COR-L47 (cell line): ENCODE results near the gene ZNF200.
A peak's percentile ranks its signal among the peaks of the same experiment; 100 is the strongest.
"Not testable (repeated sequence)": the region's sequence is repeated elsewhere in the genome, so short reads cannot be mapped to it uniquely, and the experiment has no call there.

ENCODE experiments used
- DNase-seq: peaks from one replicate; lab custom pipeline; 2025; lab: John Stamatoyannopoulos, UW

ZNF200 gene, protein sequence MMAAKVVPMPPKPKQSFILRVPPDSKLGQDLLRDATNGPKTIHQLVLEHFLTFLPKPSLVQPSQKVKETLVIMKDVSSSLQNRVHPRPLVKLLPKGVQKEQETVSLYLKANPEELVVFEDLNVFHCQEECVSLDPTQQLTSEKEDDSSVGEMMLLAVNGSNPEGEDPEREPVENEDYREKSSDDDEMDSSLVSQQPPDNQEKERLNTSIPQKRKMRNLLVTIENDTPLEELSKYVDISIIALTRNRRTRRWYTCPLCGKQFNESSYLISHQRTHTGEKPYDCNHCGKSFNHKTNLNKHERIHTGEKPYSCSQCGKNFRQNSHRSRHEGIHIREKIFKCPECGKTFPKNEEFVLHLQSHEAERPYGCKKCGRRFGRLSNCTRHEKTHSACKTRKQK

DNA sequence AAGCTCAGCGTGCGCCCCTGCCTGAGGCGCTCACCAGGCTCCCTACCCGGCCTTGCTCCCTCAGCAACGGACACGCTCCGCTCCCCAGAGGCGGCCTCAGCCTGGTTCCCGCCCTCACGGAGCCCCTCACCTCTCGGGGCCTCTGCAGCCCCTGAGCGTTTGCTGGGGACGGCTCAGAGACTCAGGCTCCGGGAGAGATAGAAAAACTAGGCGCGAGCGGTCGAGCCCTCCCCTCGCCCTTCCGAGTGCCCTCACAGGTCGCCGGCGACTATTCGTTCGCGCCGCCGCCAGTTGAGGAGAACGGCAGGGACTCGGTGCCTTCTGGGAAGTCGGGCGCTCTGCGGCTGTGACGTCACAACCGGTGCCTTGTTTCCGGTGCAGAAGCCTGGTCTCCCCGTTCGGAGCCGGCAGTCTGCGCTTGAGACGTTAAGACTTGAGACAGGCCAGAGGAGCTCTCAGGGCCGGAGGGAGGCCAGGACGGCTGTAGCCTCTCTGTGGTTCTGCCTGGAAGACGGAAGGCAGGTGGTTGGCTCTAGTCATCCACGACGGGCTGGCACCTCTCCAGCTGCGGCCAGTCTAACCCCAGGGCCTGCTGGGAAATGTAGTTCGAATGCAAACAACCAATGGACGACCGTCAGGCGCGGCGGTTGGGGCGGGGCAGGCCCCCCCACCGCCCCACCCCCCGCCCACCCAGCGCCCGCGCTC lies at the start of gene ZNF200:
Gene ZNF200 (minus strand): TSS at position 302 of the 705 bp plus-strand sequence. CDS start 1,403 bp downstream, outside the sequence.
- DNase-seq, result peak; percentile 91

DNA sequence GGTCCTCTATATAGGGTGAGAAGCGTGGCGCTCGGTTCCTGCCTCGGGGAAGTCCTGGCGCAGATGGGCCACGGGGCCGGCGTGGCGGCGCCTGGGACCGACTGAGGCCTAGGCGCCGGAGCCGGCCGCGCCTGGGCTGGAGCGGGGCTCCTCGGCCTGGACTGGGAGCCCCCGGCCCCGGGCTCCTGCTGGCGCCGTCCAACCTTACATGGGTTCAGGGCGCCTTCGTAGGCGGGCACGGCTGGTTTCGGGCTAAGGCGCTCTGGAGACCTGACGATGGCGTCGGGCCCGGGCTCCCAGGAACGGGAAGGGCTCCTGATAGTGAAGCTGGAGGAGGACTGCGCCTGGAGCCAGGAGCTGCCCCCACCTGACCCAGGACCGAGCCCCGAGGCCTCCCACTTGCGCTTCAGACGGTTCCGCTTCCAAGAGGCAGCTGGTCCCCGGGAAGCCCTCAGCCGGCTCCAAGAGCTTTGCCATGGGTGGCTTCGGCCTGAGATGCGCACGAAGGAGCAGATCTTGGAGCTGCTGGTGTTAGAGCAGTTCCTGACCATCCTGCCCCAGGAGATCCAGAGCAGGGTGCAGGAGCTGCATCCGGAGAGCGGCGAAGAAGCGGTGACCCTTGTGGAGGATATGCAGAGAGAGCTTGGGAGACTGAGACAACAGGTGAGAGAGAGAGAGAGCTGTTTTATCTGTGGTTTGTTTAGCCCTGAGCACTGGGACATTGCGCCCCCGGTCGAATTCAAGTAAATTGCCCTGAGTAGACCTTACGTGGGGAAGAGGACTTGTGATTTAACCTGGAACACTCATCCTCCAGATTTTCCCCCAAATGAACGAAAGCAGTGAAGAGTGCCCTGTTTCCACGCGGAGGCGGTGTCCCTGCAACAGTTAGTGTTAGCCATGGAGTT lies 48.8 kb upstream of the ZNF200 start:
- no peak for DNase-seq

DNA sequence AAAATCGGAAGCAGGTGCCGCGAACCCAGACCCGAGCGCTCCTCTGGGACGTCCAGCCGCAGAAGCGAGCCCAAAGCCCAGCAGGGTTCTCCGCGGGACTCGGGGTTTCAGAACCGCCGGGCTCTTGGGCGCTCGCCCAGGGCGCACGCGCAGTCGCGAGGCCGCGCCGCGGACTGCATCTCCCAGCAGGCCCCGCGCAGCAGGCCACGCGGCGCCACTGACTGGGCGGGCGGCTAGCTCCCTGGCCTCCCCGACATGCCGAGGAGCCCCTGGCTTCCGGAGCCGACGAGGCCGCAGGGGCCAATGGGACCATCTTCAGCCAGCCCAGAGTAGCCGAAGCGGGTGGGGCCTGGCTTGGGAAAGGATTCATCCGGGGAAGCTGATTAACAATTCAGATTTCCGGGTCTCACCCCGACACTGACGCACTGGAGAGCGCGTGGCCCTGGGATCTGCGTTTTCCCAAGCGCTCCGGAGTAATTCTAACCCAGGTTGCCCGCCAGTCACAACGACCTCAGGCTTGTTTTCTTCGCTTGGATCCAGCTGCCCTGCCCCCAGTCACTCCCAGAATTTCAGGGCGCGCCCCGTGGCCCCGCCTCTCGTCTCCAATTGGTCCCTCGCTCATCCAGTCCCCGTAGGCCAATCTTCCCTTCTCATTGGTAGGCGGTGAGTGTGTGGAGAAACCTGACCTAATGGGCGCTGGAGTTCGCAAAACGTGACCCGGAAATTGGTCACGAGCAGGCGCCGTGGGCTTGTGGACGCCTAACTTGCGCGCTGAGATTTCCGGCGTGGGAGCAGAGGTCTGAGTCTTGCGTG lies 48.0 kb upstream of the ZNF200 start, which contains the start of gene ZNF263:
Gene ZNF263 (plus strand): TSS at position 762 of the 813 bp plus-strand sequence. CDS start 328 bp downstream, outside the sequence.
- DNase-seq, result peak; percentile 95

DNA sequence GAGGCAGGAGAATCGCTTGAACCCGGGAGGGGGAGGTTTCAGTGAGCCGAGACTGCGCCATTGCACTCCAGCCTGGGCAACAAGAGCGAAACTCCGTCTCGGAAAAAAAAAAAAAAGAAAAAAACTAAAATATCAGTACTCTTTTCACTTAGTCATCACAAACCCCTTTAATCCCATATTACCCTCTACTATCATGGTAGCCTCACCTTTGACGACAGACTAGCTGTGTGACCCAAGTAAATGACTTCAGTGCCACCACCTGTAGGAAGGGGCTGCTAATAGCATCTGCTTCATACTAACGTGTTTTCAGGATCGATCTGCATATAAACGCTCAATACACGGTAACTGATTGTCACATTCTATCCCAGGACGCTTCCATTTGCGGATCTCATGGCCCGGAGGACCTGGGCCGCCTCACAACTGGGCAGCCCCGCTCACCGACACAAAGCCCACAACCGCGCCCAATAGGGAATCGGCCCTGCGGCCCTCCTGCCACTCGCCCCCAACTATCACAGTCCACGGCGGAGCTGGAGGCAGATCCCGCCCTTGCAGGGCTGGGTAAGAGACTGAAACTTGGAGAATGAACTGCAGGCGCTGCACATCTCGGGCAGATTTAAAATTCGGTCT lies 47.3 kb upstream of the ZNF200 start:
- peak; percentile 66 for DNase-seq

DNA sequence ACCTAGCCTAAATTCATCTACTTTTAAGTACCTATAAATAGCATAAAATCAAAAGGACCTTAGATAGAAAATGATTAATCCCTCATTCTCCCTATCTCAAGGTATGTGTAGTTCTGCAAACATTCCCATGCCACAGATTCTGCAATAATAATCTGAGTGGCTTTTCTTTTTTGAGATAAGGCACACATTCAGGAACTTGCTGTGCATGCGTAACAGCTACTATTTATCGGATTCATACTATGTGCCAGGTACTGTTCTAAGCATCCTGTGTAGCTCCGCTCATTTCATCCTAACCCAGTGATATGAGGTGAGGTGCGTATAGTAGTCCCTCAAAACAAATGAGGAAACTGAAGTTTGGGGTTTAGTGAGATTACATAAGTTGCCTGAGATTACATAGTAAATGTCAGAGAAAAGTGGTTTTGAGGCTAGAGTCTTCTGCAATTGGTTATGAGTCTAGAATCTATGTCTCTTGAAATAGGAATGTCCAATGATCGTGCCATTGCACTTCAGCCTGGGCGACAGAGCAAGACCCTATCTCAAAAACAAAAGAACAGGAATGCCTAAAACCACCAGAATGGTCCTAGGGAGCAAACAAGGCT lies 46.4 kb upstream of the ZNF200 start:
- DNase-seq, result no peak

DNA sequence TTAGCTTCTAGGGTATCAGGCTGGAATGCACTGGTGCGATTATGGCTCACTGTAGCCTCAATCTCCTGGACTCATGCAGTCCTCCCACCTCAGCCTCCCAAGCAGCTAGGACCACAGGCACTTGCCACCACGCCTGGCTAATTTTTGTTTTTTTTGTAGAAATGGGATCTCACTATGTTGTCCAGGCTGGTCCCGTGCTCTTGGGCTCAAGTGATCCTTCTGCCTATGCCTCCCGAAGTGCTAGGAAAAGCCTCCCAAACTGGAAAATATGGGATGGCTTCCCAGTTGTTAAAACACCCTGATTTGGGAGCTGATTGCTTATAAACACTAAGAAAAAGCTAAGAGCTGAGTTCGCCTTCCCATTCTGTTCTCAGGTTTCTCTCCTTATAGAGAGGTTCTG lies 41.7 kb upstream of the ZNF200 start:
- DNase-seq, result no peak

DNA sequence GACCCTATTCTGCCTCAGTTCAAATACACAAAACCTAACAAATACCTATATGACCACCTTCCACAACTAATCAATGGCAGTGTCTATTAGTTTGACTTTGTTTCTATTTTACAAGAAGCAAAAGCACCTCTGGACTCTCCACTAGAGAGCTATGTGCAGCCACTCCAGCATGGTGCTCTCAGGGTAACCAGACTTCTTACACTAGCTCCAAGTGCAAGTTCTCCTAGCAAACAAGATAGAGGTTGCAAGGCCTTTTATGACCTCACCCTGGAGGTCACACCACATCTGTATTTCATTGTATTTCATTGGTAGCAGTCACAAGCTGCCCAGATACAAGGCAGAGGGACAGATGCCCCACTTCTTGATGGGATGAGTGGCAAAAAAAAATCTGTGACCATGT lies 40.0 kb upstream of the ZNF200 start:
- DNase-seq, result no peak

DNA sequence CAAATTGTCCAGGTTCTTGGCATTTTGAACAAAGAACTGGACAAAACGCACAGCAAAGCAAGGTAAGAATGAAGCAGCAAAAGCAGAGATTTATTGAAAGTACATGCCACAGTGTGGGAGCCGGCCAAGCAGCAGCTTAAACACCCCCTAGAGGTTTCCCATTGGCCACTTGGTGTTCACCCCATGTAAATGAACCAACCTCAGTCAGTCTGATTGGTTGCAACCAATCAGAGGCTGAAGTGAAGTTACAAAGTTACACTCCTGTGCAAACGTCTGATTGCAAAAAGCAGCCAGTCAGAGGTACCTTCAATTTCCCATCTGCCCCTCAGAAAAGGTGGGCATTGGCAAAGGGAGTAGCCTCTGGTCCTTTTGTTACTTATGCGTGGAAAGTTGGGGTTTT lies 39.5 kb upstream of the ZNF200 start:
- peak; percentile 12 for DNase-seq

DNA sequence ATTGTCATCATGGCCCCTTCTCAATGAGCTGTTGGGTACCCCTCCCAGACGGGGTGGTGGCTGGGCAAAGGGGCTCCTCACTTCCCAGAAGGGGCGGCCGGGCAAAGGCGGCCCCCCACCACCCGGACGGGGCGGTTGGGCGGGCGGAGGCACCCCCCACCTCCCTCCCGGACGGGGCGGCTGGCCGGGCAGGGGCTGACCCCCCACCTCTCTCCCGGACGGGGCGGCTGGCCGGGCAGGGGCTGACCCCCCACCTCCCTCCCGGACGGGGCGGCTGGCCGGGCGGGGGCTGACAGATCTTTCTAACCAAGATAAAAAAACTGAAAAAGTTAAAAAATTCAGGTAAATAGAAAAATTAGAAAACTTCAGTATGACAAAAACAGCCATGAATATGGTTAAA lies 36.3 kb upstream of the ZNF200 start:
- not testable (repeated sequence) for DNase-seq

DNA sequence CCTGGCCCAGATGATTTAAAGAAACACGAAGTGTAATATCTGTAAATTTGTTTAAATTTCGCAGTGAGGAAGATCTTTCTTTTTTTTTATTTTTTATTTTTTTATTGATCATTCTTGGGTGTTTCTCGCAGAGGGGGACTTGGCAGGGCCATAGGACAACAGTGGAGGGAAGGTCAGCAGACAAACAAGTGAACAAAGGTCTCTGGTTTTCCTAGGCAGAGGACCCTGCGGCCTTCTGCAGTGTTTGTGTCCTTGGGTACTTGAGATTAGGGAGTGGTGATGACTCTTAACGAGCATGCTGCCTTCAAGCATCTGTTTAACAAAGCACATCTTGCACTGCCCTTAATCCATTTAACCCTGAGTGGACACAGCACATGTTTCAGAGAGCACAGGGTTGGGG lies 35.8 kb upstream of the ZNF200 start:
- DNase-seq, result not testable (repeated sequence)

DNA sequence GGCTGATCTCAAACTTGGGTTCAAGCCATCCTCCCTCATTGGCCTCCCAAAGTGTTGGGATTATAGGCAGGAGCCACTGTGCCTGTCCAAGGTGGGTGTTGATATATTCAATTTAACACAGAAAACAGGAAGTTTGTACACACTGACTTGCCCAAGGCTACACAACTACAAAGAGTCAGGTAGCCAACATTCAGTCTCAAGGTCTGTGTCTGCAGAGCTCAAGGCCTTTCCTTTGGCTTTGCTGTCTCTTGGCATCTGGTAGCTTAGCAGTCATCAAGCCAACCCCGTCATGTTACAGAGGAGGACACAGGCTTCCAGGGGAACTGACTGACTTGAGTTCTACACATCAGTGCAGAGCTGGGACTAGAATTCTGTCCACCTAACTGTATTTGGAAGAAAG lies 33.3 kb upstream of the ZNF200 start:
- DNase-seq, result no peak

DNA sequence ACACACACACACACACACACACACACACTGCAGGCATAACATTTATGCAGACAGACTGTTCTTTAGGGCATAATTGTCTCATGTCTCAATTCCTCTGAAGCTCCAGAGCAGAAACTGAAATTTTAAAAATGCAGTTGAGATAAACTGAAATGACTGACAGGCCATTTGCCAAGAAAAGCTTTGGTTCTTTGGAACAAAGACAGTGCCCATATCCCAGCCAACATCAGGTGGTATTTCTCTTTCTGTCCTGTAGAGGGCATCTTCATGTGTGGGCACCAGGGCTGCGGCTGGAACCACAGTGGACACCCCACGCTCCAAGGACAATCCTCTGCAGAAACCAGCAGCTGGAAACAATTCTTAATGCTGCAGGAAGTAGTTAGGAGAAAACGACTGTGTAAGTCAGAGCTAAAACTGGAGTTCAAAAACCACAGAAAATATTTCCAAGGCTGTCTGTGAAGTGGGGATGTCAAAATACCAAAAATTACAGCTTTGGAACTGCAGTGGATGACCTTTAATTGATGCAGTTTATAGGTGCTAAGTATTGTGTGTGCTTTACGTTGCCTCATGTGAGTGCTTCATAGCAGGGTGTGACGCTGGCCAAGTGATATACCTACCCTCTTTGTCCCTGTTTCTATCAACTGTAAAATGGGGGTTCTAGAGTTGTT lies 32.0 kb upstream of the ZNF200 start:
- DNase-seq, result peak; percentile 56

DNA sequence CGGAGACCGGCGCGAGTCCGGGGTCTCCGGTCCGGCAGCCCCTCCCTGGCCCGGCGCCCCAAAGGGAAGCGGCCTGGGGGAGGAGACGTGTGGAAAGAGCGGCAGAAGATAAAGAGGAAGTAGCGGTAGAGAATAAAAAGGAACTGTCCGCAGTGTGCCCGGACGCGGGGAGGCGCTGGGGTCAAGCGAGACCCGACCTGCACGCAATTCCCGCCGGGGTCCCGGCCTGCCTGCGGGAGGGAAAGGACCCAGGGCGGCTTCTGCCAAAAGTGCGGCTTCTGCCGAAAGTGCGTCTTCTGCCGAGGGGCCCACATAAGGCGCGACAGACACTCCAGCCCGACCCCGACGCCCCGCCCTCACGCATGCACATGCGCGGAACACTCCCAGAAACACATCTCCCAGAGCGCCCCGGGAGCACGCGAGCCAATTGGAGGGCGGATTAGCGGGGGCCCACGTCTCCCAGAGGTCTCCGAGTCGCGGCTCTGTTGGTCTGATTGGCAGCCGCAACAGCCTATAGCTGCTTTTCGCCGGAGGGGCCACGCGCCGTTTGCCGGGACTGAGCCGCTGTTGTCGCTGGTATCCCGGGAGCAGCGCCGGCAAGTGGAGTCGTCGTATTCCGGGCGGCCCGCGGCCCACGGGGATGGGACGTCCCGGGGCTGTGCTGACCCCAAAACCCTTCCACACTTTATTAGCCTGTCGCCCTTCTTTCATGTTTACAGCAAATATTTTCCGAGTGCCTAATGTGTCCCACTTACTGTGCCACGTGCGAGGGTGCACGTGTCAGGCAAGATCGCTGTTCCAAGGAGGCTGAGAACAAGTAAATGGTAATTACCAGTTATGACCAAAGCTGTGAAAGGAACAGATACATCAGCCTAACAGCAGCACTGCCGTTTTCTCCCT lies 29.4 kb upstream of the ZNF200 start:
- DNase-seq, result peak; percentile 97

DNA sequence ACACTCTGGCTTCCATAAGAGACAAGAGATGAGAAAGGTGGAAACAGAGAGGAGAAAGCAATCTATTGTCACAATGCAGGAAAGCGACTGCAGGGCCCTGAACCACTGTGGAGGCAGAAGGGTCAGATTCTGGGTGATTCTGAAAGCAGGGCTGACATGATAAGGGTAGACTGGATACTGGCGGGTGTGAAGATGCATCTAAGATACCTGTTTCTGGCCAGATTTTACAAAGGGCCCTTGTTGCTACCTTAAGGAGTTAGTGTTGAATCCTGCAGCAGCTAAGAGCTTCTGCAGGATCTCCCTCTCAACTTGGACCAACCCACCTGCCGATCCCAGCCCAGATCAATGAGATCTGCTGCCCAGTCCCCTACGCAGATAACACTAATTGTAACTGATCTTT lies 27.6 kb upstream of the ZNF200 start:
- DNase-seq, result no peak

DNA sequence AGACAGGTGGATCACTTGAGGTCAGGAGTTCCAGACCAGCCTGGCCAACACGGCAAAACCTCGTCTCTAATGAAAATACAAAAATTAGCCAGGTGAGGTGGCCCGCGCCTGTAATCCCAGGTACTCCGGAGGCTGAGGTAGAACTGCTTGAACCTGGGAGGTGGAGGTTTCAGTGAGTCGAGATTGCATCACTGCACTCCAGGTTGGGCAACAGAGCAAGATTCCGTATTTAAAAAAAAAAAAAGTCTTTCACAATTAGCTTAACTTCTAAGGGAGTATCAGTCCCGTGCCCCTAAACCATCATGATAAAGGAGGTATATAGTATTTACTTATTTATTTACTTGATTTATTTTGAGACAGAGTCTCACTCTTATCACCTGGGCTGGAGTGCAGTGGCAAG lies 24.9 kb upstream of the ZNF200 start:
- no peak for DNase-seq

DNA sequence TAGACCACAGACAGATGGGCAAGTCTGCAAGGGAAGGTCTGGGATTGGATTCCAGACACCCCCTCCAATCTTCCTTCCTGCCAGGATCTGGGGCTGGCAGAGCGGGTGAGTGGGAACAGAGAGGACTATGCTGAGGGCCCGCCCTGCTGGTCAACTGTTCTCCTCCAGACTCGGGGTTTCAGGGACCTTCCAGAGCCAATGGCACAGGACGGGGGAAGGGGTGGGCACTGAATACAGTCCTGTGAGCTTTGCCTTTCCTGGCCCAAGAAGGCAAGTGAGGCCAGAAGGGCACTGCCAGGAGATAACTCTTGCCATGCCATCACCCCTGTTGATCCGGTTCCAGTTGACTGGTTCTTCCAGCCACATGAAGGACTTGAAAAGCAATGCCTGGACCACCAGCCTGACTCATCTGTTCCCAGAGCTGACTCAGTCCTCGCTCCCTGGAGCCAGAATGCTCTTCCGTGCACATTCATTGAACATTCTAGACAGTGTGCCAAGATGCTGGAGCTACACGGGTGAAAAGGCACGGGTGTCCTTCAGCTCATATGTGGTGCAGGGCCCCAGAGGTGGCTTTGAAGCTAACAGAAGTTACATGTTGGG lies 22.0 kb upstream of the ZNF200 start:
- no peak for DNase-seq

DNA sequence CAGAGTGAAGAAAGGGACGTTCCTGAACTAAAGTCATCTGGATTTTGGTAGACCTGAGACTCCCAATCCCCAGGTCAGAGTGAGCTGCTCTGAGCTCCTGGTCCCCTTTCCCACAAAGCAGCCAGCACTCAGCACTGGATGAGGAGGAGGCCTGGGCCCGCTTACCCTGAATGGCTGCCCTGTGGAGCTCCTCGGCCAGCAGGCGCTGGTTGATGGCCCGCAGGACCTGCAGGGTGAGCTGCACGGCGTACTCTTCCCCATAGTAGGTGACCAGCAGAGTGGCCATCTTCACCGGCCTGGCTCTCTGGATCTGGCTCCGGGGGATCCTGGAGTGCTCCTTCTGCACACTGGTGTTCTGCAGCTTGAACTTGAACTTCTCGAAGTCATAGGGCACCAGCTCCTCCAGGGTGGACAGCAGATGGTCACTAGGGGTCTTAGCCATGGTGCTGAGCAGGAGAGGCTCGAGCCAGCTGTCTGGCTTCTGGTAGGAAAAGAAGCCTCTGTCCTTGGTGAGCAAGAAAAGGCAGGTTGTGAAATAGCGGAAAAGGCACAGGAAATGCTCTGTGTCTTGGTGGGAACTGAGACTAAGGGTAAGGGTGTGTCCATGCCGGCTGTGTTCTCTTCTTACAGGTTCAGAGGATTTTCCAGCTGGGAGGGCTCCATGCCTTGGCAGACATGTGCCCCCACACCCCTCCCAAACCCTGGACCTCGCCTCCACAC lies 21.3 kb upstream of the ZNF200 start, which contains the start of gene MEFV:
Gene MEFV (minus strand): TSS at position 488 of the 720 bp plus-strand sequence. CDS start 46 bp downstream, at position 442.
- no peak for DNase-seq

DNA sequence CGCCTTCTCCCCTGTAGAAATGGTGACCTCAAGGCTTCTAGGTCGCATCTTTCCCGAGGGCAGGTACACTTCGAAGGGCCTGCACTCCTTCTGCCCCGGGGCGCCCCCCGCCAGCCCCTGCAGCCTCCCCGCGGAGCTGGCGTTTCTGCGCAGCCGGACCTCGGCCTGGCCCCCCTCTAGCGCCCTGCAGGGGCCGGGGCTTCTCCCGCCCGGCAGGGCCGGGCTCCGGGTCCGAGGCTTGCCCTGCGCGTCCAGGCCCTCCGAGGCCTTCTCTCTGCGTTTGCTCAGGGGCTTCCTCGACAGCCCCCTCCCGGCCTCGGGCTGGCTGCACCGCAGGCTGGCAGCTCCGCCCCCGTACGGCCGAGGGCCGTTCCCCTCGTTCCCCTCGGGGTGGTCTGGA lies 19.4 kb upstream of the ZNF200 start:
- DNase-seq, result no peak
